HEK293 (cell line): ENCODE results near the gene IGBP1.

Experiments used
- YY1 ChIP-seq: fragments of 450-650 bp; formaldehyde crosslinking; IDR thresholded peaks from 2 replicates; pipeline ENCODE4 v1.5.1; 2018; ENCODE audit warnings: missing biosample characterization, missing genetic modification characterization
- ZNF223 ChIP-seq: fragments of 450-650 bp; formaldehyde crosslinking; IDR thresholded peaks from 2 replicates; pipeline ENCODE4 v1.5.1; 2016; ENCODE audit warnings: missing biosample characterization, missing genetic modification characterization
- ZNF777 ChIP-seq: fragments of 450-650 bp; formaldehyde crosslinking; IDR thresholded peaks from 2 replicates; pipeline ENCODE4 v1.5.1; 2017; ENCODE audit warnings: missing biosample characterization, missing genetic modification characterization, borderline replicate concordance
- TF ChIP-seq, protein P1 (sequence below): fragments of 450-650 bp; formaldehyde crosslinking; IDR thresholded peaks from 2 replicates; pipeline ENCODE4 v1.5.1; 2016; ENCODE audit warnings: missing biosample characterization, missing genetic modification characterization
- TF ChIP-seq, protein P2 (sequence below): fragments of 450-650 bp; formaldehyde crosslinking; IDR thresholded peaks from 2 replicates; pipeline ENCODE4 v1.5.1; 2016; ENCODE audit warnings: missing biosample characterization, missing genetic modification characterization
- TF ChIP-seq, protein P3 (sequence below): IDR thresholded peaks from 2 replicates; pipeline ENCODE4 v1.6.1; 2011; ENCODE audit warnings: mild to moderate bottlenecking, low read depth, low read length, borderline replicate concordance

DNA sequence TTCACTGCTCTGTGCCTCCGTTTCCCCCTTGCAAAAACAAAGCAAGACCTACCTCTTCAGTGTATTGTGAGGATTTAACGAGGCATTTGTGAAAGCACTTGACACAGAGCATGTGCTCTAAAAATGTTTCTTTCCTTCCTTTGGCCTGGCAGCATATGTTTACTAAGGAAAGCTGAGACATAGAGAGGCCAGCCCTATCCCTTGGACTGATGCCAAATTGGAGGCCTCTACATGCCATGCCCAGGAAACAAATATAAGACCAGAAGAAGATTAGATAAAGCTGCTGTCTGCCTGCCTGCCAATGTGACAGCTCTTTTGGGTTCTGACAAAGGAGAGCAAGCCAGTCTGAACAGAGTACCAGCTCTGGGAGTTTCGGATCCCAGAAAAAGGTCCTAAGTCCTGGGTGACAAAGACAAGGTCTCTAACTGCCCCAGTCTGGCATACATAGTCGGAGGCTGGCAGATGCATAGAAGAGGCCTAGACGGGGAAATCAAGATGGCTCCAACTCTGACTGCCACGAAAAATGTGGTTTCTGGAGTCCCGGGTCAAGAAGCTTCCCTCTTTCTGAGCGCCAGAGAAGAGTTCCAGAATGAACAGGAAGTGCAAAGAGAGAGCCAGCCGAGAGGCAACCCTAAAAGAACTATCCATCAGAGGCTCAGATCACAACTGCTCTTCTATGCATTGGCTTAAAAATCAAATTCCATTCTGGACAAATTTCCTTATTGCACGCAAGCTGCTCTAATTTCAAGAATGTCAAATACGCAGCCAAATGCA, 45.2 kb upstream of the IGBP1 start:
- TF ChIP-seq, protein P1, sequence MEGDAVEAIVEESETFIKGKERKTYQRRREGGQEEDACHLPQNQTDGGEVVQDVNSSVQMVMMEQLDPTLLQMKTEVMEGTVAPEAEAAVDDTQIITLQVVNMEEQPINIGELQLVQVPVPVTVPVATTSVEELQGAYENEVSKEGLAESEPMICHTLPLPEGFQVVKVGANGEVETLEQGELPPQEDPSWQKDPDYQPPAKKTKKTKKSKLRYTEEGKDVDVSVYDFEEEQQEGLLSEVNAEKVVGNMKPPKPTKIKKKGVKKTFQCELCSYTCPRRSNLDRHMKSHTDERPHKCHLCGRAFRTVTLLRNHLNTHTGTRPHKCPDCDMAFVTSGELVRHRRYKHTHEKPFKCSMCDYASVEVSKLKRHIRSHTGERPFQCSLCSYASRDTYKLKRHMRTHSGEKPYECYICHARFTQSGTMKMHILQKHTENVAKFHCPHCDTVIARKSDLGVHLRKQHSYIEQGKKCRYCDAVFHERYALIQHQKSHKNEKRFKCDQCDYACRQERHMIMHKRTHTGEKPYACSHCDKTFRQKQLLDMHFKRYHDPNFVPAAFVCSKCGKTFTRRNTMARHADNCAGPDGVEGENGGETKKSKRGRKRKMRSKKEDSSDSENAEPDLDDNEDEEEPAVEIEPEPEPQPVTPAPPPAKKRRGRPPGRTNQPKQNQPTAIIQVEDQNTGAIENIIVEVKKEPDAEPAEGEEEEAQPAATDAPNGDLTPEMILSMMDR (tag by site-specific recombination), result no peak
- TF ChIP-seq YY1 (no peak), ZNF777 (tag by site-specific recombination) (no peak), ZNF223 (tag by site-specific recombination) (no peak)
- TF ChIP-seq, protein P2, sequence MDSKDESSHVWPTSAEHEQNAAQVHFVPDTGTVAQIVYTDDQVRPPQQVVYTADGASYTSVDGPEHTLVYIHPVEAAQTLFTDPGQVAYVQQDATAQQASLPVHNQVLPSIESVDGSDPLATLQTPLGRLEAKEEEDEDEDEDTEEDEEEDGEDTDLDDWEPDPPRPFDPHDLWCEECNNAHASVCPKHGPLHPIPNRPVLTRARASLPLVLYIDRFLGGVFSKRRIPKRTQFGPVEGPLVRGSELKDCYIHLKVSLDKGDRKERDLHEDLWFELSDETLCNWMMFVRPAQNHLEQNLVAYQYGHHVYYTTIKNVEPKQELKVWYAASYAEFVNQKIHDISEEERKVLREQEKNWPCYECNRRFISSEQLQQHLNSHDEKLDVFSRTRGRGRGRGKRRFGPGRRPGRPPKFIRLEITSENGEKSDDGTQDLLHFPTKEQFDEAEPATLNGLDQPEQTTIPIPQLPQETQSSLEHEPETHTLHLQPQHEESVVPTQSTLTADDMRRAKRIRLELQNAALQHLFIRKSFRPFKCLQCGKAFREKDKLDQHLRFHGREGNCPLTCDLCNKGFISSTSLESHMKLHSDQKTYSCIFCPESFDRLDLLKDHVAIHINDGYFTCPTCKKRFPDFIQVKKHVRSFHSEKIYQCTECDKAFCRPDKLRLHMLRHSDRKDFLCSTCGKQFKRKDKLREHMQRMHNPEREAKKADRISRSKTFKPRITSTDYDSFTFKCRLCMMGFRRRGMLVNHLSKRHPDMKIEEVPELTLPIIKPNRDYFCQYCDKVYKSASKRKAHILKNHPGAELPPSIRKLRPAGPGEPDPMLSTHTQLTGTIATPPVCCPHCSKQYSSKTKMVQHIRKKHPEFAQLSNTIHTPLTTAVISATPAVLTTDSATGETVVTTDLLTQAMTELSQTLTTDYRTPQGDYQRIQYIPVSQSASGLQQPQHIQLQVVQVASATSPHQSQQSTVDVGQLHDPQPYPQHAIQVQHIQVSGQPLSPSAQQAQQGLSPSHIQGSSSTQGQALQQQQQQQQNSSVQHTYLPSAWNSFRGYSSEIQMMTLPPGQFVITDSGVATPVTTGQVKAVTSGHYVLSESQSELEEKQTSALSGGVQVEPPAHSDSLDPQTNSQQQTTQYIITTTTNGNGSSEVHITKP (tag by site-specific recombination), result no peak
- TF ChIP-seq, protein P3, sequence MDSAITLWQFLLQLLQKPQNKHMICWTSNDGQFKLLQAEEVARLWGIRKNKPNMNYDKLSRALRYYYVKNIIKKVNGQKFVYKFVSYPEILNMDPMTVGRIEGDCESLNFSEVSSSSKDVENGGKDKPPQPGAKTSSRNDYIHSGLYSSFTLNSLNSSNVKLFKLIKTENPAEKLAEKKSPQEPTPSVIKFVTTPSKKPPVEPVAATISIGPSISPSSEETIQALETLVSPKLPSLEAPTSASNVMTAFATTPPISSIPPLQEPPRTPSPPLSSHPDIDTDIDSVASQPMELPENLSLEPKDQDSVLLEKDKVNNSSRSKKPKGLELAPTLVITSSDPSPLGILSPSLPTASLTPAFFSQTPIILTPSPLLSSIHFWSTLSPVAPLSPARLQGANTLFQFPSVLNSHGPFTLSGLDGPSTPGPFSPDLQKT, result no peak
